ENCODE measurements around the gene ZNF358.

Gene ZNF358

DNA sequence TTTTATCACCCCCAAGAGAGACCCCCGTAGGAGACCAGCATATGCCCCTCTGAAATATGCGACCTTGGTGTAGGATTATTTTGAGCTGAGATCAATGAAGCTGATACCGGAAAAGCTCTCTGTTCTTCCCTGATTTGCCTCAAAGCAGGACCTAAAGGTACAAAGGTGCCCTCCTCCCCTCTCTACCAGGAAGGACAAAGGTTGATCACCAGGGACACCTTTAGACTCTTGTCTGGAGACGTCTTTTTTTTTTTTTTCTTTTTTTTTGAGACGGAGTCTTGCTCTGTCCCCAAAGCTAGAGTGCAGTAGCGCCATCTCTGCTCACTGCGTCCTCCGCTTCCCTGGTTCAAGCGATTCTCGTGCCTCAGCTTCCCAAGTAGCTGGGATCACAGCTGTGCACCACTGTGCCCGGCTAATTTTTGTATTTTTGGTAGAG lies 26.3 kb upstream of the ZNF358 start:
- Histone ChIP-seq H3K9me3 (ENCODE audit: insufficient read depth, low read length) (no peaks in the 10 kb centered on the region), H3K9me2 (replicated peaks; ENCODE audit: insufficient read depth, low read length) (no peaks in the 10 kb centered on the region), H3K79me2 (ENCODE audit: insufficient read depth, low read length) (no peaks in the 10 kb centered on the region), H3F3A (ENCODE audit: insufficient read depth) (no peaks in the 10 kb centered on the region), H3K9ac (ENCODE audit: low read length) (no peak overlapping the region), H3K4me3 (ENCODE audit: insufficient read depth, low read length, poor library complexity, severe bottlenecking) (no peak overlapping the region), H3K36me3 (ENCODE audit: low read length) (no peaks in the 10 kb centered on the region), H4K20me1 (ENCODE audit: low read depth, low read length) (no peaks in the 10 kb centered on the region), H3K27me3 (ENCODE audit: low read length) (no peaks in the 10 kb centered on the region), H3K4me2 (ENCODE audit: low read depth, low read length, poor library complexity, severe bottlenecking) (no peak overlapping the region), H2AFZ (ENCODE audit: low read depth, low read length, severe bottlenecking) (no peak overlapping the region), H3K27ac (ENCODE audit: low read depth, low read length) (no peak overlapping the region)
- TF ChIP-seq EZH2phosphoT487 (conservative IDR thresholded peaks at IDR 0.05; ENCODE audit: low read length): no peak
- TF ChIP-seq, protein P1, sequence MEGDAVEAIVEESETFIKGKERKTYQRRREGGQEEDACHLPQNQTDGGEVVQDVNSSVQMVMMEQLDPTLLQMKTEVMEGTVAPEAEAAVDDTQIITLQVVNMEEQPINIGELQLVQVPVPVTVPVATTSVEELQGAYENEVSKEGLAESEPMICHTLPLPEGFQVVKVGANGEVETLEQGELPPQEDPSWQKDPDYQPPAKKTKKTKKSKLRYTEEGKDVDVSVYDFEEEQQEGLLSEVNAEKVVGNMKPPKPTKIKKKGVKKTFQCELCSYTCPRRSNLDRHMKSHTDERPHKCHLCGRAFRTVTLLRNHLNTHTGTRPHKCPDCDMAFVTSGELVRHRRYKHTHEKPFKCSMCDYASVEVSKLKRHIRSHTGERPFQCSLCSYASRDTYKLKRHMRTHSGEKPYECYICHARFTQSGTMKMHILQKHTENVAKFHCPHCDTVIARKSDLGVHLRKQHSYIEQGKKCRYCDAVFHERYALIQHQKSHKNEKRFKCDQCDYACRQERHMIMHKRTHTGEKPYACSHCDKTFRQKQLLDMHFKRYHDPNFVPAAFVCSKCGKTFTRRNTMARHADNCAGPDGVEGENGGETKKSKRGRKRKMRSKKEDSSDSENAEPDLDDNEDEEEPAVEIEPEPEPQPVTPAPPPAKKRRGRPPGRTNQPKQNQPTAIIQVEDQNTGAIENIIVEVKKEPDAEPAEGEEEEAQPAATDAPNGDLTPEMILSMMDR (IDR thresholded peaks at IDR 0.05; ENCODE audit: insufficient read depth, low read length, poor library complexity, severe bottlenecking): no peak

DNA sequence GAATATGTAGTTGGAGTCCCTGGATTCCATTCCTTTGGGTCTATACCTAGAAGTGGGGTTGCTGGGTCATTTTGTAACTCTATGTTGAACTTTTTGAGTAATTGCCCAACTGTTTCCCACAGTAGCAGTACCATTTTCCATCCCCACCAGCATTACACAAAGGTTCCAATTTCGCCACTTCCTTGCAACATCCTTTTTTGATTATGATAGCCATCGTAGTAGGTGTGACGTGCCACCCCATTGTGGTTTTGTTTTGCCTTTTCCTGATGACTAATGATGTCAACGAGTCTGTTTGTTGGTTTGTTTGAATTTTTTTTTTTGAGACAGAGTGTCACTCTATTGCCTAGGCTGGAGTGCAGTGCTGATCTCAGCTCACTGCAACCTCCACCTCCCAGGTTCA lies 23.8 kb upstream of the ZNF358 start:
- H3K4me3 ChIP-seq (ENCODE audit: insufficient read depth, low read length, poor library complexity, severe bottlenecking): no peak overlapping the region
- H3K27me3 ChIP-seq (ENCODE audit: low read length): no peaks in the 10 kb centered on the region
- no peak overlapping the region for H3K4me2 ChIP-seq (ENCODE audit: low read depth, low read length, poor library complexity, severe bottlenecking)
- no peaks in the 10 kb centered on the region for H3K79me2 ChIP-seq (ENCODE audit: insufficient read depth, low read length)
- no peaks in the 10 kb centered on the region for H3K9me2 ChIP-seq (replicated peaks; ENCODE audit: insufficient read depth, low read length)
- TF ChIP-seq EZH2phosphoT487 (conservative IDR thresholded peaks at IDR 0.05; ENCODE audit: low read length): no peak
- TF ChIP-seq, protein P1 (IDR thresholded peaks at IDR 0.05; ENCODE audit: insufficient read depth, low read length, poor library complexity, severe bottlenecking): no peak
- no peaks in the 10 kb centered on the region for H3K36me3 ChIP-seq (ENCODE audit: low read length)
- no peak overlapping the region for H3K27ac ChIP-seq (ENCODE audit: low read depth, low read length)
- no peaks in the 10 kb centered on the region for H3K9me3 ChIP-seq (ENCODE audit: insufficient read depth, low read length)
- no peak overlapping the region for H2AFZ ChIP-seq (ENCODE audit: low read depth, low read length, severe bottlenecking)
- no peak overlapping the region for H3K9ac ChIP-seq (ENCODE audit: low read length)
- no peaks in the 10 kb centered on the region for H4K20me1 ChIP-seq (ENCODE audit: low read depth, low read length)
- no peaks in the 10 kb centered on the region for H3F3A ChIP-seq (ENCODE audit: insufficient read depth)

- no peak overlapping the region for H3K4me2 ChIP-seq (ENCODE audit: low read depth, low read length, poor library complexity, severe bottlenecking)
- no peaks in the 10 kb centered on the region for H3F3A ChIP-seq (ENCODE audit: insufficient read depth)
- no peak overlapping the region for H3K4me3 ChIP-seq (ENCODE audit: insufficient read depth, low read length, poor library complexity, severe bottlenecking)
- no peaks in the 10 kb centered on the region for H3K9me3 ChIP-seq (ENCODE audit: insufficient read depth, low read length)
- H3K79me2 ChIP-seq (ENCODE audit: insufficient read depth, low read length): no peaks in the 10 kb centered on the region
- no peaks in the 10 kb centered on the region for H4K20me1 ChIP-seq (ENCODE audit: low read depth, low read length)
- TF ChIP-seq, protein P1 (IDR thresholded peaks at IDR 0.05; ENCODE audit: insufficient read depth, low read length, poor library complexity, severe bottlenecking): no peak
- no peak for TF ChIP-seq EZH2phosphoT487 (conservative IDR thresholded peaks at IDR 0.05; ENCODE audit: low read length)
- no peak overlapping the region for H3K27ac ChIP-seq (ENCODE audit: low read depth, low read length)
- no peaks in the 10 kb centered on the region for H3K9me2 ChIP-seq (replicated peaks; ENCODE audit: insufficient read depth, low read length)
- no peak overlapping the region for H2AFZ ChIP-seq (ENCODE audit: low read depth, low read length, severe bottlenecking)
- H3K9ac ChIP-seq (ENCODE audit: low read length): no peak overlapping the region
- no peaks in the 10 kb centered on the region for H3K27me3 ChIP-seq (ENCODE audit: low read length)
- no peaks in the 10 kb centered on the region for H3K36me3 ChIP-seq (ENCODE audit: low read length)
These were observed 23.3 kb upstream of the ZNF358 start for GRCh38 chr19:7492558-7492957.

Measured in SU-DHL-6 (cell line).